ENCODE data around the gene RPP25L. TPM values are rescaled to one million over a fixed set of nuclear protein-coding genes. Genes with fewer than 3 reads are reported as not detected.

RPP25L gene
- total and polyA plus RNA-seq, 12 donors: 10.5 to 42.9 (median 27.6) TPM

DNA sequence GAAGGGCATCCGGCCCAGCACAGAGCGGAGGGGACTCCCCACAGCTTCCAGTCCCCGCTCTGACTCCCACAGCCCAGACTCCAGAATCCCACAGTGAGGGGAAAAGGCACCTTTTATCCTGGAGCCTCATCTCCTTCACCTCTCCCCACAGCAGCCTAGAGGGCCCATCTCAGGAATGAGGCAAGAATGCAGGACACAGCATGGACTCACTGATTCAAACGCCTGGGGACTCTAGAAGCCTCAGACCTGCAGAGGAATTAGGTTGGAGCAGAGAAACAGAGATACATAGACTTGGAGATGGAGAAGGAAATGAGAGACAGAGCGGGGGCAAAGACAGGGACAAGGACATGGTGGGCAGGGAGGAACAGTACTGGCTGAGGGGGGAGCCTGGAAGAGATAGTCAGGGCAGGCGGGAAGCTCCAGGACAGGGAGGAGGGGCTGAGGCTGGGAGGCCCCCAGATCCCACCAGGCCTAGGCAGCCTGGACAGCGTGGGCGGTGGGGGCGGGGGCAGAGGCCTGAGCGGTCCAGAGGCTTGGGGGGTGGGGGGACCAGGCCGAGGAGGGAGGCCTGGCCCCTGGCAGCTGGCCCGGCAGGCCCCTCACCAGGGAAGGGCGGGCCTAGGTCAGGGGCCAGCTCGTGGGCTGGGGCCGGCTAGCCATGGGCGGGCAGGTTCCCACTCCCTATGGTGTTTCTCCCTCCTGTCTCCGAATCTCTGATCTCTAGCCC lies 38.1 kb downstream of the RPP25L start:
- no peaks in the 10 kb centered on the region for H3K9me3 ChIP-seq (replicated peaks in 1 of 3)
- H3K4me1 ChIP-seq (replicated peaks in 1 of 2): peaks cover 0 to 5% of the 10 kb centered on the region in 2 donors
- H3K27ac ChIP-seq: no peak overlapping the region
- intact Hi-C loops (cut with DNase I): no loop called here
- TF ChIP-seq, protein P1, sequence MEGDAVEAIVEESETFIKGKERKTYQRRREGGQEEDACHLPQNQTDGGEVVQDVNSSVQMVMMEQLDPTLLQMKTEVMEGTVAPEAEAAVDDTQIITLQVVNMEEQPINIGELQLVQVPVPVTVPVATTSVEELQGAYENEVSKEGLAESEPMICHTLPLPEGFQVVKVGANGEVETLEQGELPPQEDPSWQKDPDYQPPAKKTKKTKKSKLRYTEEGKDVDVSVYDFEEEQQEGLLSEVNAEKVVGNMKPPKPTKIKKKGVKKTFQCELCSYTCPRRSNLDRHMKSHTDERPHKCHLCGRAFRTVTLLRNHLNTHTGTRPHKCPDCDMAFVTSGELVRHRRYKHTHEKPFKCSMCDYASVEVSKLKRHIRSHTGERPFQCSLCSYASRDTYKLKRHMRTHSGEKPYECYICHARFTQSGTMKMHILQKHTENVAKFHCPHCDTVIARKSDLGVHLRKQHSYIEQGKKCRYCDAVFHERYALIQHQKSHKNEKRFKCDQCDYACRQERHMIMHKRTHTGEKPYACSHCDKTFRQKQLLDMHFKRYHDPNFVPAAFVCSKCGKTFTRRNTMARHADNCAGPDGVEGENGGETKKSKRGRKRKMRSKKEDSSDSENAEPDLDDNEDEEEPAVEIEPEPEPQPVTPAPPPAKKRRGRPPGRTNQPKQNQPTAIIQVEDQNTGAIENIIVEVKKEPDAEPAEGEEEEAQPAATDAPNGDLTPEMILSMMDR (IDR thresholded peaks at IDR 0.05): no peak
- no peak for TF ChIP-seq POLR2A (IDR thresholded peaks at IDR 0.05)
- no peak for DNase-seq
- H3K27me3 ChIP-seq: peaks cover 13% of the 10 kb centered on the region
- no peak overlapping the region for H3K4me3 ChIP-seq
- H3K36me3 ChIP-seq (replicated peaks in 1 of 2): no peaks in the 10 kb centered on the region
- 82 to 91% (median 86%) methylated on average over 12 to 17 of the region's 17 CpGs for WGBS, 4 donors

DNA sequence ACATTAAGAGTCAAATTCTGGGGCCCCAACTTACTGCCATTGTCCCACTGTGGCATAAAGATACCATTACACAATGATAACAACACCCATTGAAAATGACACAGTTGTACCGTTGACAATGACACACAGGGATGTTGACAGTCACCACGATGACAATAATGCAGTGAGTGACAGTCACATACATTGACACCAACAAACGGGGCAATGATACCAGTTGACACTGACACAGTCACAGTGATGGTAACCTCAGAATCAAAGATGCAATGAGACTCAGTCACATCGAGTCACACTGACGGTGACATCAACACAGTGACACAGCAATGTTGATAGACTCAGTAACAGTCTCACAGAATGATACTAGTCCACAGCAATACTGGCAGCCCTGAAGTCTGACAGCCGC lies 39.3 kb downstream of the RPP25L start:
- Histone ChIP-seq H3K4me3 (no peak overlapping the region), H3K36me3 (replicated peaks in 1 of 2) (no peaks in the 10 kb centered on the region), H3K27me3 (peaks cover 5% of the 10 kb centered on the region), H3K27ac (no peak overlapping the region), H3K9me3 (replicated peaks in 1 of 3) (no peaks in the 10 kb centered on the region), H3K4me1 (replicated peaks in 1 of 2) (no peaks in the 10 kb centered on the region)
- 84 to 97% (median 91%) methylated on average over 4 to 6 of the region's 6 CpGs for WGBS, 4 donors
- intact Hi-C loops (cut with DNase I): no loop called here
- DNase-seq: no peak
- TF ChIP-seq, protein P1 (IDR thresholded peaks at IDR 0.05): no peak
- no peak for TF ChIP-seq POLR2A (IDR thresholded peaks at IDR 0.05)

DNA sequence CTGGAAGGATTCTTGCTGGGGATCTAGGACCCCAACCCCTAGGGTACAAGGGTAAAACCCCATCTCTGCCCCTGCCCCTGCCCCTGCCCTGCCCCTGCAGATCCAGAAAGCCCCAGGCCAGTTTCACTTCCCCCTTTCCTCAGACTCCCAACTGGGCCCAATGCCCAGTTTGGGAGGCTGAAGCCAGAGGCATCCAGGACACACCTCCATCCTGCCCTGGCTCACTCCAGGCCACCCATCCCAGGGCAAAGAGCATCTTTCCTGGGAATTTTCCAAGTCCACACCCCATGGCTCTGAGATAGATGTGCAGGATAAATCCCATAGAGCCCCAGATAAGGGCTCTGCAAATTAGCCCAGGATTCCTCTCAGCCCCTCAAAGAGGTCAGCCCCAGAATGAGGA lies 39.8 kb downstream of the RPP25L start:
- no peak overlapping the region for H3K27ac ChIP-seq
- intact Hi-C loops (cut with DNase I): no loop called here
- no peak for DNase-seq
- H3K27me3 ChIP-seq: no peaks in the 10 kb centered on the region
- H3K9me3 ChIP-seq (replicated peaks in 1 of 3): no peaks in the 10 kb centered on the region
- H3K4me3 ChIP-seq: no peak overlapping the region
- no peaks in the 10 kb centered on the region for H3K36me3 ChIP-seq (replicated peaks in 1 of 2)
- no peaks in the 10 kb centered on the region for H3K4me1 ChIP-seq (replicated peaks in 1 of 2)
- TF ChIP-seq, protein P1 (IDR thresholded peaks at IDR 0.05): no peak
- no peak for TF ChIP-seq POLR2A (IDR thresholded peaks at IDR 0.05)

DNA sequence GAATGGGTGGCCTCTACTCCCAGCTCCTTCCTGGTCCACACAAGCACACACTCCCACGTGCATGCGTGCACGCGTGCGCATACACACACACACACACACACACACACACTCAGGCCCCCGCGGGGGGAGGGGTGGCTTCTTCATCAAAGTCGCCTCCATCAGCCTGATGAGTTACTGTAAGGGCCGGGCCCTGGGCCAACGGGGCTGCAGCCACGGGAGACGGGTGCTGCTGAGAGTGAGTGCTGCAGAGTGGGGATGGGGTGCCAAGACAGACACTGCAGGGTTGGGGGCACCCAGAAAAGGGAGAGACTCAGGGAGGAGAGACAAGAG lies 40.5 kb downstream of the RPP25L start:
- TF ChIP-seq, protein P1 (IDR thresholded peaks at IDR 0.05): no peak
- no peak for TF ChIP-seq POLR2A (IDR thresholded peaks at IDR 0.05)
- Histone ChIP-seq H3K27me3 (no peaks in the 10 kb centered on the region), H3K4me1 (replicated peaks in 1 of 2) (no peaks in the 10 kb centered on the region), H3K4me3 (no peak overlapping the region), H3K9me3 (replicated peaks in 1 of 3) (no peaks in the 10 kb centered on the region), H3K36me3 (replicated peaks in 1 of 2) (no peaks in the 10 kb centered on the region), H3K27ac (no peak overlapping the region)
- WGBS, 4 donors: 50 to 78% (median 67%) methylated on average over 4 to 12 of the region's 12 CpGs
- intact Hi-C loops (cut with DNase I): no loop called here
- no peak for DNase-seq
